NCI-H187 treated with DMSO at 0.1 percent for 48 hours (cell line): ENCODE measurements around the gene THBS2.
"Not testable (repeated sequence)": the region's sequence is repeated elsewhere in the genome, so short reads cannot be mapped to it uniquely, and the experiment has no call there.

ENCODE experiments used
- DNase-seq: peaks from one replicate; lab custom pipeline; 2025; lab: John Stamatoyannopoulos, UW

Gene THBS2

GRCh38 chr6:169230946-169231789, 22.5 kb downstream of the THBS2 start:
- DNase-seq = no peak

GRCh38 chr6:169230322-169230665, 23.4 kb downstream of the THBS2 start:
- DNase-seq = no peak

DNA sequence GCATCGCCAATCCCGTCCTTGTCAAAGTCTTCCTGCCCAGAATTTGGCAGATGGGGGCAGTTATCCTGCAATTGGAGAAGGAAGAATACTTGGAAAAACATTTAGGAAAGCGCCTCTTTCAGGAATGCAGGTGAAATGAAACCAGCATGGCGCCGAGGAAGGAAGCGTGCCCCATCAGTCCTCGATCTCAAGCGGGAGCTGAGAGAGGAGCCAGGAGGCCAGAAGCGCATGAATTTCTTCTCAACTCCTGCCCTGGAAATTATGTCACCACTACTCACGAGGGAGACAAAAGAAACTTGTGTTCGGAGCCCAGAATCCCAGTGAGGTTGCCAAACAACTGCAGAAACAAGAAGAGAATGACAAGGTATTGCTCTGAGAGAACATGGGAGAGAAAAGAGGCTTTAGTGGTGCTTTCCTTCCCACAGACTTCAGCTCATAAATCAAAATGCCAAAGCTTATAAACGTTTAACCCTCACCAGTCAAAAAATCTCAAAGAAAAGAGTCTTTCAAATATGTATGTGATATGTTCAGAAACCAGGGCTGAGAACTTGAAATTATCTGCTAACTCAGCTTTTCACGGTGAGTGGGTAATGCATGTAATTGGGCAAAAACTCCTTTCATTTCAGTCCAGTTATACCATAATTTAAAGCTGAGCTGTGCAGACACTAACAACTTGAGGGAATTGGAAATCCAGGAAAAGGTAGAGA, 23.9 kb downstream of the THBS2 start:
- no peak for DNase-seq

DNA sequence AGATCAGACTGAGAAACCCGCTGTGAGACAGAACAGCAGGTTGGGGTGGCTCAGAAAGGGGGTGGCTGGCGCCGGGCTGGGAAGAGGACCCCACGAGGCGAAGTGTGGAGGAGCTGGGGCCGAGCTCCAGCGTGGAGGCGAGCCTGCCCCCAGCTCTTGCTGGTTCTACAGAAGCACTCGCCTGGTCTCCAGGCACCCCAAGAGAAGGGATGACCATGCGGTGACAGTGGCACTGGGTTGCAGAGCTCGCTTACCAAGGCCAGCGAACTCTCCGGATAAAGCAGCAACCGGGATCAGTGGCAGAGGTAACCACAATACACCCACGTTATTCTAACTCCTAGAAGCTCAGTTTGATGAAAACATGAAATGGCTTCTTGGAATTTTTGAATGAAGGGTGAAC, 26.5 kb downstream of the THBS2 start:
- no peak for DNase-seq

- no peak for DNase-seq
These were observed 27.8 kb downstream of the THBS2 start for GRCh38 chr6:169225887-169226286.

DNA sequence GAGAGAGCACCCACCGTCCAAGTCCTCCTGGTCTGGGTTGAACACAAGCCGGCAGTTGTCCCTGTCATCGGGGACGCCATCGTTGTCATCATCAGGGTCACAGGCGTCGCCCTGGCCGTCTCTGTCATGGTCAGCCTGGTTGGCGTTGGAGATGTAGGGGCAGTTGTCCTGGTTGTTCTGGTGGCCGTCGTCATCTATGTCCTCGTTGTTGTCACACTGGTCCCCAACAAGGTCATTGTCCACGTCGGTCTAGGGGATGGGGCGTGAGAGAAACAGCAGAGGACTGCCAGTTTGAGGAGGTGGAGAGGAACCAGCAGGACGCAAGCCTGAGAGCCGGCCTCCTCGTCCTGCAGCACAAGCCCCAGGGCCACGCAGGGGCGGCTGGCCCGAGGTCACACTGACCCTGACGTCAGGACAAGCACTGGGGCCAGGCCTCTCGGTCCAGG, 28.5 kb downstream of the THBS2 start:
- no peak for DNase-seq

DNA sequence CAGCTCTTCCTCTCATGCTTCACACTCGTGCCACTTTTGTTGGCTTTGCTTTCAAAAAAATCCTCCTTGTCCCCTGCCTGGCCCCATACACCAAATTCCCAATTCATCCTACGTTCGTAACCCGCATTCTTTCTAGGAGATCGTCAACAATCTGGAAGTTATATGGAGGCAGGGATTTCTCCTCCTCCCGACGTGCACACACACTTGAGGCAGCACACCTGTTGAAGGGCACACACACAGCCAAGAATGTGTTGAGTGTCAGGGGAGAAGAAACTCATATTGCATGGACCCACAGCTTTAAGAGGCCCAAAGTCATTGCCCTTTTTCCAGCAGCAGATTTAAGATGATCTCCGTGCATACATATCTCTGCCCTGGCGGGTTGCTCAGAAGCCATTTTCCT, 28.9 kb downstream of the THBS2 start:
- DNase-seq = no peak

DNA sequence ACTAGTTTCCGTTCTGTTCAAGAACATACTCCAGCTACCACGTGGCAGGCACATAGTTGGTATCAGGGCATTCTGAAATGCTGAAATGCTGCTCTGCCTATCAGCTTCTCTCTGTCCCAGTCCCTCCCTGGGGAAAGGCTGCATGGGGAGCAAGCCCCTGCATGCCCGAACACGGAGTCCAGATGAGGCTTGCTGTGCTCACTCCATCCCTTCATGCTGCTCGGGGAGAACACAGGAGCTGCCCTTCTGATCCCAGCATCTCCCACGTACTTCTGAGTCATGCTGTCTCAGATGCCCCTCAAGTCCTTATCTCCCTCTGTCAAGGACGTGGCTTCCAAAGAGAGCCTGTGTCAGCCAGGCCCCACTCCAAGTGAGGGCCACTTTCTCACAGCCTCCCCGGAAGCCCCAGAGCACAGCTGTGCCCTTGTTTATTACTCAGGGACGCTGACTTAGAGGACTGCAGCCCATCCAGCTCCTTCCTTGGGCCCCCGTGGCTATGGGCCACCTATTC, 29.4 kb downstream of the THBS2 start:
- no peak for DNase-seq

DNA sequence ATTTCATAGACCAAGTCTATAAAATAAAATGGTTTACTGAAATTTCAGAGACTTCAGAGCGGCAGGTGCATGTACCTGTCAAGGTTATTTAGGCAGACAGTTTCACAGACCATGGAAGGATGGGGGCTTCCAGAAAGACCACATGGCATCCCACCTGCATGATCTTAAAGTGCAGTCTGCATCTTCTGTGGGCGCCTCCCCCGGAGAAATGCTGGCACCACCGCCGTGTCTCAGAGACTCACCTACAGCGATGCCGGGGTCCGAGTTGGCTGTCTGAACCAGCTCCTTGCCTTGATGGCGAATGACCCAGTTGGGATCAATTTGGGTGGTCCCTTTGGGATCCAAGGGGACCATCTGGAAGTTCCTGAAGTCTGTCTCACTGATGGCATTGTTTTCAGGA, 30.6 kb downstream of the THBS2 start:
- DNase-seq = no peak

- no peak for DNase-seq
These were observed 31.5 kb downstream of the THBS2 start for GRCh38 chr6:169222126-169222525.

DNA sequence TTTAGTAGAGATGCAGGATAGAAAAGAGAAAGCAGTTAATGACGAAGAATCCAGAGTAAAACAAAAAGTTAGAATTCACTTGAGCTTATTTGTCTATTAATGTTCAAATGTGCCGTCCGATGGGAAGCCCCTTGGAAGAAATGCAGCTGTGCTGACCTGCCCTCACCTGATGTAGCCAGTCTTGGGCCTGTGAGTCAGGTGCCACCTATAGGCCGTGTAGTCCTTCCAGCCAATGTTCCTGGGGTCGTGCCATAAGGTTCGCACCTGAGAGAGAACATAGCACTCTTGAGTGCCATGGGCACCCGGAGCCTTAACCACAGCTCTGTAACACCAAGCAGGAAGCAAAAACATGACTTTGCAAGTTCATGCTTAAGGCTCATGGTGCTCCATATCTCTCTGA, 32.4 kb downstream of the THBS2 start:
- DNase-seq = no peak

- DNase-seq = no peak
These were observed 33.3 kb downstream of the THBS2 start for GRCh38 chr6:169220068-169220964.

DNA sequence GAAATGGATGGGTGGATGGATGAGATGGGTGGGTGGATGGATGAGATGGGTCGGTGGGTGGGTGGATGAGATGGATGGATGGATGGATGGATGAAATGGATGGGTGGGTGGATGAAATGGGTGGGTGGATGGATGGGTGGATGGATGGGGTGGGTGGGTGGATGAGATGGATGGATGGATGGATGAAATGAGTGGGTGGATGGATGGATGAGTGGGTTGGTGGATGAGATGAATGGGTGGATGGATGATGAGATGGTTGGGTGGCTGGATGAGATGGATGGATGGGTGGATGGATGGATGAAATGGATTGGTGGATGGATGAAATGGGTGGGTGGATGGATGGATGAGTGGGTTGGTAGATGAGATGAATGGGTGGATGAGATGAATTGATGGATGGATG, 35.7 kb downstream of the THBS2 start:
- no peak for DNase-seq

GRCh38 chr6:169216830-169217229, 36.8 kb downstream of the THBS2 start:
- no peak for DNase-seq

DNA sequence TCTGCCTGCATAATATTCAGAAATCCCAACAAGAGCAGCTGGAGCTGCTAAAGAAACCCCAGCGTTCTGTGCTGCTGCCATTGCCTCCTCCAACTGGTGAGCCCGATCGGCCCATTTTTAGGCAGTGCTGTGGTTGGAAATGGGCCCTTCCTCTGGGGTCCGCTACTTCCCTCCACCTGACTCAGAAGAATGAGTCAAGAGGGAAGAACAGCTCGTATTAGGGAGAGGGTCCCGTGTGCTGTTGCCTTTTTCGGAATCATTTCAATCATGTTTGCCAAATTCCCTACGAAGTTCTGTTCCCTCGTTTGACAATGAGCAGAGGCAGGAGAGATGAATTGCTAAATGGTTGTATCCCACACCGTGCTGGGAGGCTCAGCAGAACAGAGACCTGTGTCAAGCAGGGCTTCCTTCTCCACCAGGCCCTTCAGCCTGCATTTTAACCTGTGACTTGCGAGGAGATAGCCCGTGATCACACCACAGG, 38.4 kb downstream of the THBS2 start:
- DNase-seq = no peak

DNA sequence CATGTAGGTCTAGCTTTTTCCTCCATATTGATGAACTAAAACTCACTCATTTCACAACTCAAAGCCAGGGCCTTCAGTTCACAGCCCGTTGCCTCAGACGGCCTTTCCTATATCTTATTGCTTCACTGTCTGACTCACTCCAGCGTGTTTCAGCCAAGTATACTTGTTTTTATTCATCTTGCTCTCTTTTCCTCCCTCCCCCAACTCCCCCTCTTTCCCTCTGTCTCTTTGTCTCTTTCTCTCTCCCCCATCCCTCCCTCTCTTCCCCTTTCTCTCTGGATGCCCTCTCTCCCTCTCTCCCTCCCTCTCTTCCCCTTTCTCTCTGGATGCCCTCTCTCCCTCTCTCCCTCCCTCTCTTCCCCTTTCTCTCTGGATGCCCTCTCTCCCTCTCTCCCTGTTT, 38.9 kb downstream of the THBS2 start:
- not testable (repeated sequence) for DNase-seq

DNA sequence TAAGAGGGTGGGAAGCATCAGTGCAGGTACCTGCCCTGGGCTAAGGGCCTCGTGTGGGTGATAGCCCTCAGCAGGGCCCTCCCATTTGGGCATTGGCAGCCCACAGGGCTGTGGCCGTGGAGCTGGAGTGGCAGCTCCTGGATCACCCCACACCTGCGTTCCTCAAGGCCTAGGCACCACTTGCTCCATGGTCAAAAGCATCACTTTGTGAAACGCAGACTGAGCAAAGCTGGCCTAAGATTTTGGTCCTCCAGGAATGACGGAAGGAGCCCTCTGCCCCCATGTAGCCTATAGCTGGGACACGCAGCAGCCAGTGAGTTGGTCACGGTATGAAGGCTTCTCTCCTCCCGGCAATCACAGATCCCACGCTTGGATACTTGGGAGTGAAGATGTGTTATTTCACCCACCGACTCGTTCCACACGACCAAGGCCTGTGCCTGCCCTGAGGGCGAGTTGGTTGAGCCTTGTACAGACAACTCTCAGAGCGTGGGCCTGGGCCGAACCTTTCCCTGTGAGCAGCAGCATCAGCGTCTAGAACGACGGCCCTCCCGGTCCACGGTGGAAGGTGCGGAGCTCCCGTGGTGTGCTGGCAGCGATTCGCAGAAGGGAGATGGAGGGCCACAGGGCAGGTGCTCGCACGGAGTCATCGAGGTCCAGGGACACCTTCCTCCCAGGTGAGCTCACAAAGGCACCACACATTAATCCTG, 39.7 kb downstream of the THBS2 start:
- no peak for DNase-seq

DNA sequence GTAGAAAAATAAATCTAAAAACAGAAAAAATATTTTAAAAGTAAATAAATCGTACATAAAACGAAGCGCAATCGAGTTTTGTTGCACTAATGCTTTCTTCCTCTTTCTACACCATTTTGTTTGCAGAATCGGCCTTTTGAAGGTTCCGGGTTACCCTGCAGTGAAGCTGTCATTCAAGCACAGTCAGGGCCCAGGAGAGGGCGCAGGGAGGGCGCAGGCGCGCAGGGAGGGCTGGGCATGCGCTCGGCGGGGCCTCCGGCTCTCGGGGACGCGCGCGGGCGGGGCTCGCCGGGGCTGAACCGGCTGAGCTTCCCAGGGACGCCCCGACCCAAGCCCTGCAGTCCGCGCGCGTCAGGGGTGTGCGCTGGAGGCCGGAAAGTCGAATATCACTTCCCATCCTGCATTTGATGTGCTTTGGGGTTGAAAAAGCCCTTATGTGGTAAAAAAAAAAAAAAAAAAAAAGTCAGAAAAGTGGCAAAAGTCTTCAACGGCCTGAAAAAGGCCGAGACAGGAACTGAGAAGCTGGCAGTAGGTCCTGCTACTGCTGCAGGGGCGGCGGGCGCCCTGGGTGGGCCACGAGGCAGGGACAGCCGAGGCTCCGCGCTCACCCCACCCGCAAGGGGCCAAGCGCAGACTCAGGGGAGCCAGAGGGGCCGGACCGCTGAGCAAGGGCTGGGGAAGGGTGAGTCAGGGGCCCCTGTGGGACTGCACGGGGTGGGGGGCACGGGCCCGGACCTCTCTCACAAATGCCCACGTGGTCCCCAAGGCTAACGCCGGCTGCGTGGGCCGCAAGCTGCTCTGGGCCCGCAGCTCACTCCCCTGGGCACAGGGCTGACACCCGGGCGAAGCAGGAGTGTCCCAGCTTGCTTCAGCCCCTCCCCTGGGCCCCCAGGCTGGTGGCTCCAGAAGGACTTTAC, 40.5 kb downstream of the THBS2 start:
- no peak for DNase-seq

DNA sequence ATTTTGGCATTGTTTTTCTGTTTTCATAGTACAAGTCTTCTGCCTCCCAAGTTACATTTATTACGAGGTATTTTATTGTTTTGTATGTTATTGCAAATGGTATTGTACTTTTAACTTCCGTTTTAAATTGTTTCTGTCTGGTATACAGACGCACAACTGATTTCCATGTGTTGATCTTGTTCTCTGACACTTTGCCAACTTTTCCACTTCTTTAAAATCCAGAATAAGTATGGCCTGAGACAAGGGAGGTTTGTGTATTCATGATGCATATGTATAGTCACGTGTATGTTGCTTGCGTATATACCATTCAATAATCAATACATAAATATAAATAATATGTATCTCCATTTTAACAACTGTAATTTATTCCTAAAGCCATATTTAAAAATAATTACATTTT, 41.2 kb downstream of the THBS2 start:
- DNase-seq = no peak

DNA sequence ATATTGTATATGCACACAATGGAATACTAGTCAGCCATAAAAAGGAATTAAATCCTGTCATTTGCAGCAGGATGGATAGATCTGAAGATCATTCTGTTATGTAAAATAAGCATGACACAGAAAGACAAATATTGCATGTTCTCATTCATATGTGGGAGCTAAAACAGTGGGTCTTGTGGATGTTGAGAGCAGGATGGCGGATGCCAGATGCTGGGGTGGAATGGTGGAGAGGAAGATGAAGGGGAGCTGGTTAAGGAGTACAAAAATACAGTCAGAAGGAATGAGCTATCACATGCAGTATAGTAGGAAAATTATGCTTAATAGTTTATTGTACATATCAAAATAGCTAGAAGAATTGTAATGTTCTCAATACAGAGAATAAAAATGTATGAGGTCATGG, 41.8 kb downstream of the THBS2 start:
- DNase-seq = no peak
